ENCODE data around the gene PRDM15. TPM values are rescaled to one million over a fixed set of nuclear protein-coding genes. Genes with fewer than 3 reads are reported as not detected.

PRDM15 gene
- polyA plus RNA-seq, 1 experiment: 5.1 TPM

DNA sequence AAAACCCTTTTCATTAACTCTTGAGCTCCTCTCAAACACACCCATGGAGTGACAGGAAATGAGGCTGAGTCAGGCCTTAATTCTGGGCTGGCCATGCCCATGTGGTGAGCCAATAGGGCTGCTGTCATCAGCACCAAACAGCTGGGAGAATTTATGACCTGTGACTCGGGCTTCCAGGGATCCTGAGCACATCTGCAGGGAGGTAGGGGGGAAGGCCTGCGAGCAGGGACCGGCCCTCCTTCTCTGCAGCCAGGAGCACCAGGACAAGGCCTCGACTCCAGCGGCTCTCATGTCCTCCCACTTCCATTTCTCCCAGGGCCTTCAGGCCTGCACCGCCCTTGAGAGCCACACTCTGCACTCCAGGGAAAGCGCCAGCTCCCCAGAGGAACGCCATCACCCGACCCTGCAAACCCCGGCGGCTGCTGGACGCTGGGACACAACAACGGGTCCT lies 126.9 kb downstream of the PRDM15 start:
- no peak for DNase-seq (ENCODE audit: low read depth, low spot score)
- TF ChIP-seq, protein P1, sequence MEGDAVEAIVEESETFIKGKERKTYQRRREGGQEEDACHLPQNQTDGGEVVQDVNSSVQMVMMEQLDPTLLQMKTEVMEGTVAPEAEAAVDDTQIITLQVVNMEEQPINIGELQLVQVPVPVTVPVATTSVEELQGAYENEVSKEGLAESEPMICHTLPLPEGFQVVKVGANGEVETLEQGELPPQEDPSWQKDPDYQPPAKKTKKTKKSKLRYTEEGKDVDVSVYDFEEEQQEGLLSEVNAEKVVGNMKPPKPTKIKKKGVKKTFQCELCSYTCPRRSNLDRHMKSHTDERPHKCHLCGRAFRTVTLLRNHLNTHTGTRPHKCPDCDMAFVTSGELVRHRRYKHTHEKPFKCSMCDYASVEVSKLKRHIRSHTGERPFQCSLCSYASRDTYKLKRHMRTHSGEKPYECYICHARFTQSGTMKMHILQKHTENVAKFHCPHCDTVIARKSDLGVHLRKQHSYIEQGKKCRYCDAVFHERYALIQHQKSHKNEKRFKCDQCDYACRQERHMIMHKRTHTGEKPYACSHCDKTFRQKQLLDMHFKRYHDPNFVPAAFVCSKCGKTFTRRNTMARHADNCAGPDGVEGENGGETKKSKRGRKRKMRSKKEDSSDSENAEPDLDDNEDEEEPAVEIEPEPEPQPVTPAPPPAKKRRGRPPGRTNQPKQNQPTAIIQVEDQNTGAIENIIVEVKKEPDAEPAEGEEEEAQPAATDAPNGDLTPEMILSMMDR (IDR thresholded peaks at IDR 0.05; ENCODE audit: low read depth, low read length): no peak
- ChIA-PET POLR2A (interaction anchor here (0.9 kb wide), 1 partner anchor 140 kb away, joined by 3 read pairs; no protein-coding TSS in a partner anchor), CTCF (interaction anchor here (1.3 to 1.8 kb wide), 2 partner anchors 65 to 139 kb away, joined by 4 to 8 read pairs; no protein-coding TSS in a partner anchor)
- H3K27ac ChIP-seq (ENCODE audit: low read depth, low read length): no peak overlapping the region
- no peaks in the 10 kb centered on the region for H3K9me3 ChIP-seq (ENCODE audit: control insufficient read depth, insufficient read depth, low read length)
- H3K4me3 ChIP-seq (ENCODE audit: low read depth, low read length): no peak overlapping the region
- peaks cover 3% of the 10 kb centered on the region for H3K27me3 ChIP-seq (ENCODE audit: control insufficient read depth, insufficient read depth, low read length)

DNA sequence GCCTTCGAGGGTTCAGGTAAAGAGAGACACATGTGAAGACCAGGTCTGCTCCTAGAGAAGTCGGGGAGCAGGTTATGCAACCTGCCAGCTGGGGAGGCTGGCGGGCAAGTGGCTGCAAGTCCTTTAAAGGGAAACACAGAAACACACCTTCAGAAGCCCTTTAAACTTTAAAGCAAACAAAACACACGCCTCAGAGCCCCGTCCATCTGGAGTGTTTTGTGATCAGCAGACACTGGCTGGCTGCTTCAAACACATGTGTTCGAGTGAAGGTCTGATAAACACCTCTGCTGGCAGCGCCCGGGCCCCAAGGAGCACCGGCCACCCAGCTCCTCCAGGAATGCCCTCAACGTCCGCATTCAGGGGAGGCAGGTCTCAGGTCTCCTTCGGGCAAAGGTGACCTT lies 127.5 kb downstream of the PRDM15 start:
- Histone ChIP-seq H3K4me3 (ENCODE audit: low read depth, low read length) (no peak overlapping the region), H3K9me3 (ENCODE audit: control insufficient read depth, insufficient read depth, low read length) (no peaks in the 10 kb centered on the region; the same call in 1 of the 2 replicates), H3K27ac (ENCODE audit: low read depth, low read length) (no peak overlapping the region), H3K27me3 (ENCODE audit: control insufficient read depth, insufficient read depth, low read length) (peaks cover 4% of the 10 kb centered on the region)
- POLR2A ChIA-PET: interaction anchor here (0.9 kb wide), 1 partner anchor 139 kb away, joined by 3 read pairs; no protein-coding TSS in a partner anchor
- TF ChIP-seq, protein P1 (IDR thresholded peaks at IDR 0.05; ENCODE audit: low read depth, low read length): no peak
- no peak for DNase-seq (ENCODE audit: low read depth, low spot score)
- CTCF ChIA-PET: interaction anchor here (1.8 kb wide), 1 partner anchor 65 kb away, joined by 8 read pairs; no protein-coding TSS in a partner anchor

DNA sequence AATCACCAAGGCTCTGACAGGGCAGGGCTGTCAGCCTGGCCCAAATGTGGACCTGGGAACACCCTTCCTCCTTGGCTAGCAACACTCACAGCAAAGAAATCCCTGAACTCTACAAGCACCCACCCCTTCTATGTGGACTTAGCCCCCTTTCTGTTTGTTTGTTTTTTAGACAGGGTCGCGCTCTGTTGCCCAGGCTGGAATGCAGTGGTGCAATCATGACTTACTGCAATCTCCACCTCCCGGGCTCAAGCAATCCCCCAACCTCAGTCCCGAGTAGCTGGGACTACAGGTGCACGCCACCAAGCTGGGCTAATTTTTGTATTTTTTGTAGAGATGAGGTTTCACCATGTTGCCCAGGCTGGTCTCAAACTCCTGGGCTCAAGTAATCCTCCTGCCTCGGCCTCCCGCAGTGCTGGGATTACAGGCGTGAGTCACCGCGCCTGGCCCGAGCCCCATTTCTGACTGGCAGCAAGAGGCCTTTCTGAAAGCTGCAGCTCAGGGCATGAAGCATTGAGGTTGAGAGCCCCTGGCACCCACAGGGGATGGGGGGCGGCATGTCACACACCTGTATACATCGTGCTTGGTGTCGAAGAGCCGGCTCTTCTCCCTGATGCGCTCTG lies 128.5 kb downstream of the PRDM15 start:
- ChIA-PET POLR2A (no interaction called here), CTCF (interaction anchor here (1.7 to 1.8 kb wide), 2 partner anchors 66 to 467 kb away, joined by 3 to 8 read pairs; no protein-coding TSS in a partner anchor)
- Histone ChIP-seq H3K9me3 (ENCODE audit: control insufficient read depth, insufficient read depth, low read length) (no peaks in the 10 kb centered on the region; the same call in 1 of the 2 replicates), H3K27me3 (ENCODE audit: control insufficient read depth, insufficient read depth, low read length) (peaks cover 4% of the 10 kb centered on the region), H3K27ac (ENCODE audit: low read depth, low read length) (no peak overlapping the region), H3K4me3 (ENCODE audit: low read depth, low read length) (no peak overlapping the region)
- DNase-seq (ENCODE audit: low read depth, low spot score): no peak
- TF ChIP-seq, protein P1 (IDR thresholded peaks at IDR 0.05; ENCODE audit: low read depth, low read length): no peak

DNA sequence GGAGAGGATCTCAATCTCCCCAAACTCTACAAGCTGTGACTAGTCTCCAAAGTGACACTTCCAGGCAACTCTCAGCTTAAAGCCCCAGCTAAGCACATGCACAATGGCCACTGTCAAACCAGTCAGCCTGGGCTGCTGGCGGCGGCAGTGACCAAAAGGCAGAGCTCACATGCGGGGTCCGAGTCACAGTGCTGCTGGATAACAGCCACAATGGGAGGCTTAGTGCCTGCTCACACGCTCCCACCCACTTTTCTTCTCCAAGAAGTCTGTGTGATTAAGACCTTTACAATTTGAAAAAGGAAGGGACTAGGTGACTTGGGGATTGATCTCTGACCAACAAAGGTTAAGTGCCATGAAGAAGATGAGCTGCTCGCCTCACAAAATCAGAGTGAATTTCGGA lies 129.1 kb downstream of the PRDM15 start:
- peaks cover 4% of the 10 kb centered on the region for H3K27me3 ChIP-seq (ENCODE audit: control insufficient read depth, insufficient read depth, low read length)
- ChIA-PET POLR2A (interaction anchor here (0.7 kb wide), 1 partner anchor 264 kb away, joined by 7 read pairs; no protein-coding TSS in a partner anchor), CTCF (interaction anchor here (0.7 to 1.7 kb wide), 2 partner anchors 217 to 467 kb away, joined by 3 to 5 read pairs; no protein-coding TSS in a partner anchor)
- H3K27ac ChIP-seq (ENCODE audit: low read depth, low read length): no peak overlapping the region
- no peaks in the 10 kb centered on the region; the same call in 1 of the 2 replicates for H3K9me3 ChIP-seq (ENCODE audit: control insufficient read depth, insufficient read depth, low read length)
- no peak for DNase-seq (ENCODE audit: low read depth, low spot score)
- TF ChIP-seq, protein P1 (IDR thresholded peaks at IDR 0.05; ENCODE audit: low read depth, low read length): no peak
- no peak overlapping the region for H3K4me3 ChIP-seq (ENCODE audit: low read depth, low read length)

DNA sequence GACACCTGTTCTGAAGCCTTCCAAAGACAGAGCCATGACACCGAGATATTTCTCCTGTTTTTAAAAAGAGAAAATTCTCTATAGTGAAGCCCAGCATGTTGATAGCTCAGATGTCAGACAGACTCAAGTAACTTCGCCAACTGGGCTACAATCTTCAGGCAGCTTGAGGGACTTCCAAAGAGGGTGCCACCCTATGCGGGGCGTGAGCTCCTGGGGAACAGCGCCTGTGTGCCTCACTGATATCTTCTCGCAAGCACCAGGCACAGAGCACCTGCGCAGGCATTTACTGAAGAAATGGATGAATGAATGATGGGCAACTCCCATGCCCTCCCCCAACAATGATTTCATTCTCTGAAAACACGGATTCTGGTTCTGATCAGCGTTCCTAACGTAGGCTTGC lies 129.9 kb downstream of the PRDM15 start:
- CTCF ChIA-PET: no interaction called here
- Histone ChIP-seq H3K4me3 (ENCODE audit: low read depth, low read length) (no peak overlapping the region), H3K27ac (ENCODE audit: low read depth, low read length) (no peak overlapping the region), H3K27me3 (ENCODE audit: control insufficient read depth, insufficient read depth, low read length) (peaks cover 4% of the 10 kb centered on the region), H3K9me3 (ENCODE audit: control insufficient read depth, insufficient read depth, low read length) (no peaks in the 10 kb centered on the region; the same call in 1 of the 2 replicates)
- POLR2A ChIA-PET: no interaction called here
- DNase-seq (ENCODE audit: low read depth, low spot score): no peak
- TF ChIP-seq, protein P1 (IDR thresholded peaks at IDR 0.05; ENCODE audit: low read depth, low read length): no peak
